NCI-H748 (cell line): ENCODE data around the gene CAB39.
A peak's percentile ranks its signal among the peaks of the same experiment; 100 is the strongest.
"Not testable (repeated sequence)": the region's sequence is repeated elsewhere in the genome, so short reads cannot be mapped to it uniquely, and the experiment has no call there.

Source experiments
- DNase-seq: peaks from one replicate; lab custom pipeline; 2025; ENCODE audit not compliant: unreplicated experiment; lab: John Stamatoyannopoulos, UW

CAB39 gene

DNA sequence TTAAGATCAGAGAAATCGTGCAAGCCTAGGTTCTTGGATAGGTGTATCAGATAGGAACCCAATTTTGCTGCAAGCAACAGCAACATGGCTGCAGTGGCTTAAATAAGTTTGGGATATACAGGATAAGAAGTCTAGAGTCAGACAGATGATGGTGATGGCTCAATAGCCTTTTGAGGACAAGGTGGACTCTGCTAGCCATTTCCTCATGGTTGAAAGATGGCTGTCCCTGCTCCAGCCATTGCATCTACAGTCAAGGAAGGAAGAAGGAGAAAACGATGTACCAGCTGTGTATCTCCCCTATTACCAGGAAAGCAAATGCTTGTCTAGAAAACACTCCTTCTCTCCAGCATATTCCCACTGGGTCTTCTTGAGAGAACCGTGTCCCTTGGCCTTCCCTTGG, 30.1 kb upstream of the CAB39 start:
- no peak for DNase-seq

DNA sequence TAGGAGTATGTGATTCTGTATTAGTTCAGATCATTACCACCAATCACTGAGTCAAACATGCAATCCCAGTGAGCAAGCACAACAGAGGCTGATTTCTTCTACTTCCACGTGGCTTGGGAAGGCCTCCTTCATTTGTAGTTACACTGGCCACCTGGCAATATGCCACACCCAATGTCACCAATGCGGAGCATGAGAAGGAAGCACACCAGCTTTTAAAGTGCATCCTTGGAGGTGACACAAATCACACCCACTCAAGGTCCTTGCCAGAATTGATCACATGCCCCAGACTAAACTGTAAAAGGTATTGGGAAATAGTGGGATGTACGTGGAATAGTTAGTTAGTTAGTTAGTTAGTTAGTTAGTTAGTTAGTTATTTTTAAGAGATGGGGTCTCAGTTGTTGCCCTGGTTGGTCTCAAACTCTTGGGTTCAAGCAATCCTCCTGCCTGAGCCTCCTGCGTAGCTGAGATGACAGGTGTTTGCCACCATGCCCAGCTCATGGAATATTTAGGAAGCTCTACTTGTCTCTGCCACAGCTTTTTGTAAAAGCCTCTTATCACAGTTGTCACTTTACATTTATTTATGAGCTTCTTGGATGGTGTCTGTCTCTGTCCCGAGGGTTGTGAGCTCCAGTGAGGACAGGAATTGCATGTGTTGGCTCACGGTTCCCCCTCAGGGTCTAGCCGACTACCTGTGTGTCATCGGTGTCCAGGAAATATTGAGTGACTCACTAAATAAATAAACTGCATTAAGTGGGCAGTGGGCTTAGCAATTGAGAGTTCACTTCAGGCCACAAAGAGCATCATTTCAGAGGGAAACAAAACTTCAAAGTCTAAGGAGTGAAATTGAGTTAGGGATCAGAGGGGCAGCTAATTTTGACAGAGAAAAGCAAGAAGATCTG, 28.1 kb upstream of the CAB39 start:
- peak; percentile 45 for DNase-seq

DNA sequence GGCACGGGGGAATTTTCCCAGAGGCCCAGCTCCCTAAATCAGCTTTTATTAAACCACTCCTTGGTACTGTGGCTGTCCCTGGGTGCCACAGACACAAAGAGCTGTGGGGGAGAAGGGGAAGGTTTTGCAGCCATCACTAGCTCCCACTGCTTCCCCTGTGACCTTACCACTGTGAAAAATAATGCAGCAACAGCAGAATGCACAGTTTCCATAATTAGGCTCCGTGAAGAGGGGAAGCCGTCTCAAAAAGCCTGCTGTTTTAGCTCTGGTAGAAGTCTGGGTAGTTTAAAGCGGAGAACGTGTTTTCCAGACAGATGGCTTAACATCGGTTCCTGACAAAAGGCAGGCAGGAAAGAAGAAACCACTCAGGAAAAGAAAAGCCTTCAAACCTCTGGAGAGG, 27.5 kb upstream of the CAB39 start:
- no peak for DNase-seq

DNA sequence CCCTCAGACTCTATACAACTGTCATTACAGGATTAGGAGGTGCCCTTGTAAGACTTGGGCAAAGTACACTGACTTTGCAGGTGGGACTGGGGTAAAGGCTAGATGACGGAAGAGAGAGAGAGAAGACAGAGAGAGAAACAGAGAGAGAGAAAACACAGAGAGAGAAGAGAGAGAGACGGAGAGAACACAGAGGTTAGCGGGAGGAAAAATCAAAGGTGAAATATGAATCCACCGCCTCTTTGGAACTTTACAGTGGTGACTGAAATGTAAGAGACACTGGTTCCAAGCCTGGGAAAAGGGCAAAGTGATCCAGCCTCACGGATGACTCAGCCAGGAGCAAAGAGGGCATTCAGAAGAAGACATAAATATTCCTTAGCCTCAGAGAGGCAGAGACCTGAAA, 25.1 kb upstream of the CAB39 start:
- DNase-seq, result no peak

DNA sequence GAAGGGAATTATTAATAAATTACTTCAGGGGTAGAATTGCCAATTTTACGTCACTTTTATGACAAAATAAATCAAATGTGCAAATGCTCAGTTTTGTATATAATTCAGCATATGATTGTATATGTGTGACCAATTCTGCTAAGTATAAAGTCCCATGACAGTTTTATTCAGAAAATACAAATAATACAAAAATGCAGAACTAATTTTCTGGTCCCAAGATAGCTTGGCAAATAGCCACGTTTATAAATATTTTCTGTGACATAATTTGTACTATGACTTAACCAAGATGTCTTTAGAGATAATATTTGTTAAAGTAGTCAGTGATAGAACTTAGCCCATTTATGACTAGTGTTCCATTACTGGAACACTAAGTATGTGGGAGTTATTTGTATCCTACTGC, 24.2 kb upstream of the CAB39 start:
- no peak for DNase-seq

DNA sequence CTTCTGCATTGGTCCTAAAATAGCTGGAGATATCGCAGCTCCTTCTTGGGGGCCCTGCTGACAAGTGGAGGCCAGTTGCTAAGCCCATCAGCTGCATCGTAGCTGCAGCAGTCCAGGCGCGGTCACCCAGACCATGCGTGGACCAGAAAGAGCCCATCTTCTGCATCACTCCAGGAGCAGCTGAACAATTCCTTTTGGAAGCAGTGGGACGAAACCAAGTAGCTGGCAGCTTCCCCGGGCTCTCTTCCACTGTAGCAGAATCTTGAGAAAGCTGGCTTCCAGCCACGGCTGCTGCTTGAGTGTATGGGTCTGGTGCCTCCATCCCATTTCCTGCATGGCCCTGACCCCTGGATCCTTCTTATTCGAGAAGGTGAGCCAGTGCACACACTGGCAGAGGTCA, 22.2 kb upstream of the CAB39 start:
- no peak for DNase-seq

DNA sequence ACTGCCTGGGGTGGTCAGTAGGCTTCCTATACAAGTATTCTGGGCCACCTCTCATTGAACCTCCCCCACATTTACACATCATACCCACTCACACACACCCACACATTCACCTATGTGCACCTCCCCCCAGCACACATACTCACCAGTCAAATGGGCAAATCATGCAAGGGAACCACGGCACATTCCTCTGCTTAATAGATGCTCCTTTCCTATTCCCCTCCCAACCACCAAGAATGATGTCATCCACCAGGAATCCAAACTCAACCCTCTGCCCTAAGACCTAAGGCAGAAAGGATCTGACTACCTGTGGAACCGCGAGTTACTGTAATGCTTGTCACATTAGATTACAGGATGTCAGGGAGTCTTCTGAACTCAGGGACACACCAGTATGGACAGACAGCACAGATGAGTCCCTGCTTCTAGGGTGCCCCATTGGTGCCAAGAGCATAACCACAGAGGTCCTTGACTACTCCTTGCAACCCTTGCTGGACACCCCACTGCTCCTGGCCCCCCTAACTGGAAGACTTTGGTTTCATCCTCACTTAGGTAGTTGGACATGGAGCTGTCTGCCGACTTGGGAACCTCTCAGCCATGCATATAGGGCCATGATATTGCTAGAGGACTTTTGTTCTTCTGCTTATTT, 21.5 kb upstream of the CAB39 start:
- no peak for DNase-seq

DNA sequence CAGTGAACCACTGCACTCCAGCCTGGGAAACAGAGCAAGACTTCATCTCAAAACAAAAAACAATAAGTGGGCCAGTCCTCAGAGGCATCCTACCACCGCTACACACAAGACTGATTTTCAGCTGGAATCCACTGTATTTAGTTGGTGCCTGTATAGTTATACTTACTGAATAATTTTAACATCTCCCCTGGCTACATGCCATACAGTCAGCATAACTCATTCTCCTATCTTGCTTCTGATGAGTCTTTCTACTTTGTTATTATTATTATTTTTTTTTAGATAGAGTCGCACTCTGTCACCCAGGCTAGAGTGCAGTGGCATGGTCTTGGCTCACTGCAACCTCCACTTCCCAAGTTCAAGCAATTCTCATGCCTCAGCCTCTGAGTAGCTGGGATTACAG, 19.9 kb upstream of the CAB39 start:
- no peak for DNase-seq

DNA sequence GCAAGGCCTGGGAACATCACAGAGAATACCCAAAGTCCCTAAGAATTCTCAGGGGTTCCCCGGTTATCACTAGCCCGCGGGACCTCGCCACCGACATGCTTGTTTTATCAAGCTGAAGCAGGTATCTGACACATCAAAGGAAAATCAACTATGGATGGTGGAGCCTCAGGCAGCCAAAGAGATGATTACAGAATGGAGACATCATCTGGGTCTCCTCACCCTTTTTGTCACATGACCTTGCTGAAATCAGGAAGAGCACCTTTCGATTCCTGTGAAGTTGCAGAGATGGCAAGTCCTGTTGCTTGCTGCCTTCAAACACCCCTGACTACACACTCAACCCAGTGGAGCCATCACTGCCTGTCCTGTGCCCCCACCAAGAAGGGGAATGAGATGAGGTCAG, 19.2 kb upstream of the CAB39 start:
- DNase-seq, result no peak

DNA sequence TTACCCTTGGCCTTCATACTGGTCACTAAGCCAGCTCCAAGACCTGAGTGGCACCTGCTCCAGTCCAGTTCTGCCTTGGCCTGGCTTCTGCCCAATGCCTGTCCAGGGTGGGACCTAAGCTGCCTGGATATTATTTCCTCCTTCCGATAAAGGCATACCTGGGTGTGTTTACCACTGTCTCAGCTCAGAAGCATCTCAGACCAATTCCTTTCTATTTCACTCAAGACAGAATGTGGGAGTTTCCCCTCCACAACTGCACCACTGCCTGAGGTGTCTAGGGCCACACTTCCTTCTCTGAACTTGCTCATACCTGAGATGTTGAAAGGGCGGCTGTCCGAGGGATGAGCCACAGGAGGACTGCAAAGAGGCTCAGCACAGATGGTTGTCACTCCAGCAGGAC, 18.4 kb upstream of the CAB39 start:
- DNase-seq, result no peak

DNA sequence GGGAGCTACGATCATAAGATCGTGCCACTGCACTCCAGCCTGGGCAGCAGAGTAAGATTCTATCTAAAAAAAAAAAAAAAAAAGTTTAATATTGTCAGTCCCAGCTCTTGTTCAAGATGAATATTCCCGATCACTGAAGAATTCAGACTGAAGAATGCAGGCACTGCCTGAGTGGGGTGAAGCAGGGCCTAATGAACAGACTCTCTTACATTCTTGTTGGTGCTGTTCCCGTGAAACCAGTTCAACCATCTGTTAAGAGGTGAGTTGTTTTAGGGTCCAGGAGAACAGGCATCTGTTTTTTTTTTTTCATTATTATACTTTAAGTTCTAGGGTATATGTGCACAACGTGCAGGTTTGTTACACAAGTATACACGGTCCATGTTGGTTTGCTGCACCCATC, 17.1 kb upstream of the CAB39 start:
- no peak for DNase-seq

DNA sequence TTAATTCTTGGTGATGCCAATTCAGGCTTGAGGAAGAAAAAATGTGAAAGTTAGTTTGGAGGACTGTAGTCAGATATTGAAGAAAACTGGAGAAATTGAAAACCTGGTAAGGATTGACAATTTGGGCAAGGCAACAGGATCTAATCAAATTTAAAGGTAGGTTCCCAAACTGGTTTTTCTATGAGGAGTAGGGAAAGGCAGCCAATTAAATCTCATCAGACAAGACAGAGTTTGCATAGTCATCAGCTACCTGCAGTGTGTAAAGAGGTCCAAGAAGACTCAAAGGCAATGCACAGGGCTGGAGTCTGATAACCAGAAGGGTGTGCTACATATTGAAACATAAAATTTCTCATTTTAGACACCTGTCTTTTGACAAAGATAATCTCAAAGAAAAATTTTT, 16.0 kb upstream of the CAB39 start:
- no peak for DNase-seq

DNA sequence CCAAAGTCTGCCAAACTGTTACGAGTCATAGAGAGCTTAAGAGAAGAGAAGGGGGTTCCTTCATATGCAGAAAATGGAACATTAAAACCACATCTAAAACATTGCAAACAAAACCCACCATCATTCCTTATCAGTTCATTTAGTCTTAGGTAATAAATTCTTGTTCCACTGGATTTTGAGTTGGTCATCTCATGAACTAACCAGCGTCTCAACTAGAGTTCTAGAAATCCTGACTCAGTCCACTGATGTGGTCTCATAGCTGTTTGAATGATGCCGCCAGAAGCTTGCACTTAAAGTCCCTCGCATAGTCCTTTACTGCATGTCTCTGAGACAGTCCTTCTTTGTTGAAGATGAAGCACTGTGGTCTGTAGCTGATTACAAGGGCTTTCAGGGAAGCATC, 15.0 kb upstream of the CAB39 start:
- DNase-seq, result no peak

DNA sequence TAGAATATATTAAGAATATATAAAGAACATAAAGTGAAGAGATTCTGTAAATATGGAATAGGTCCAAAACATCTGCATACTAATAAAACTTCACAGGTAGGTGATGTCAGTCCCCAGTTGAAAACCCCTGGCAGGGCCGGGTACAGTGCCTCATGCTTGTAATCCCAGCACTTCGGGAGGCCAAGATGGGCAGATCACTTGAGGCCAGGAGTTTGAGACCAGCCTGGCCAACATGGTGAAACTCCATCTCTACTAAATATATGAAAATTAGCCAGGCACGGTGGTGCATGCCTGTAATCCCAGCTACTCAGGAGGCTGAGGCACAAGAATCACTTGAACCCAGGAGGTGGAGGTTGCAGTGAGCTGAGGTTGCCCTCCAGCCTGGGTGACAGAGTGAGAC, 13.9 kb upstream of the CAB39 start:
- DNase-seq, result not testable (repeated sequence)

DNA sequence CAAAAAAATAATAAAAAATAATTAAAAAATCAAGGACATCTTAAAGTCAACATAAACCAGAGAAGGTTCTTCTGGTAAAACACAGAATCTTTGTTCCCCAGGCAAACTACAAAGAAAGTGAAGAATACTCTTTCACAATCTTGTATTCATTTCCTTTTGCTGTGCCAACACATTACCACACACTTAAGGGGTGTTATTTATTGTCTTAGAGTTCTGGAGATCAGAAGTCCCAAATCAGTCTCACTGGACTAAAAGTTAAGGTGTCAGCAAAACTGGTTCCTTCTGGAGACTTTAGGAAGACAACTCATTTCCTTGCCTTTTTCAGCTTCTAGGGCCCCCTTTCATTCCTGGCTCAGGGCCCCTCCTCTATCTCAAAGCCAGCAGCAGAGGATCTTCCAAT, 12.2 kb upstream of the CAB39 start:
- no peak for DNase-seq

DNA sequence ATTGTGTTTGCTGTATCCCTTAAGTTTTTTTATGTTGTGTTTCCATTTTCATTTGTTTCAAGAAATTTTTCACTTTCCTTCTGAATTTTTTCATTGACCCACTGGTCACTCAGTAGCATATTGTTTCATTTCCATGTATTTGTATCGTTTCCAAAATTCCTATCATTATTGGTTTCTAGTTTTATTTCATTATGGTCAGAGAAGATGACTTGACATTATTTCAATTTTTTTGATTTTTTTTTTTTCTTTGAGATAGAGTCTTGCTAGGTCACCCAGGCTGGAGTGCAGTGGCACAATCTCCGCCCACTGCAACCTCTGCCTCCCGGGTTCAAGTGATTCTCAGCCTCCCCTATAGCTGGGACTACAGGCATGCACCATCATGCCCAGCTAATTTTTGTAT, 11.3 kb upstream of the CAB39 start:
- DNase-seq, result no peak

DNA sequence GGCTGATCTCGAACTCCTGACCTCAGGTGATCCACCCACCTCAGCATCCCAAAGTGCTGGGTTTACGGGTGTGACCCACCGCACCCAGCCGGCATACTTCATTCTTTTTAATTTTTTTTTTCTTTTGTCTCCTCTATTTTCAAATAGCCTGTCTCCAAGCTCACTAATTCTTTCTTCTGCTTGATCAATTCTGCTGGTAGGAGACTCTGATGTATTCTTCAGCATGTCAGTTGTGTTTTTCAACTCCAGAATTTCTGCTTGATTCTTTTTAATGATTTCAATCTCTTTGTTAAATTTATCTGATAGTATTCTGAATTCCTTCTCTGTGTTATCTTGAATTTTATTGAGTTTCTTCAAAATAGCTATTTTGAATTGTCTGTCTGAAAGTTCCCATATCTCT, 10.2 kb upstream of the CAB39 start:
- not testable (repeated sequence) for DNase-seq

DNA sequence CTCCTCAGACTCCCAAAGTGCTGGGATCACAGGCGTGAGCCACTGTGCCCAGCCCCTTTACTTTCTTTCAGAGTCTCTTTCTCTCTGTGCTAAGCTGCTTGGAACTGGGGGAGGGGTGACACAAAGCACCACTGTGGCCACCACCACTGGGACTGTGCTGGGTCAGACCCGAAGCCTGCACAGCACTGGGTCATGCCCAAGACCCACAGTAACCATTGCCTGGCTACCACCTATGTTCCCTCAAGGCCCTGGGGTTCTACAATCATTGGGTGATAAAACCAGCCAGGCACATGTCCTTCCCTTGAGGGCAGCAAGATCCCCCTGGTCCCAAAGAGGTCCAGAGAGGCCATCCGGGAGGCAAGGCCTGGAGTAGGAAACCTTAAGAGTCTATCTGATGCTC, 9.1 kb upstream of the CAB39 start:
- no peak for DNase-seq

DNA sequence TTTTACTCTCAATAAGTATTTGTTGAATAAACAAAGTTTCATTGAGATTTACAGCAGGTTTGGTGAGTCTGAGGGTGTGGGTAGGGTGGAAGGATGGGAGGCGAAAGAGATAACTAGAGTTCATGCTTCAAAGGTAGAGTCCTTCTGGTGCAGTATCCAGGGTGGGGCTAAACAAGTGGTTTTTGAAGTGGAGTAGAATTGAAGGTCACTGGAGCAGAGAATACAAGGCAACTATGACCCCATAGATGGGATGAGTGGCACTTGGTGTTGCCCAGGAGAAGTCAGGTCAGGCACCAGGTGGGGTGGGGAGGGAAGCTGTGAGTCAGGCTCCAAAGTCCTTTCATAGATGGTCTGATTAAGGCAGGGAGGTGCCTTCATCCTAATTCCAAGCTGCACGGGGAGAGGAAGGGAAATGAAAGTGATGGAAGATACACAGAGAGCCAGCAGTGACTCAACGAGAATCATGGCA, 6.6 kb upstream of the CAB39 start:
- no peak for DNase-seq

DNA sequence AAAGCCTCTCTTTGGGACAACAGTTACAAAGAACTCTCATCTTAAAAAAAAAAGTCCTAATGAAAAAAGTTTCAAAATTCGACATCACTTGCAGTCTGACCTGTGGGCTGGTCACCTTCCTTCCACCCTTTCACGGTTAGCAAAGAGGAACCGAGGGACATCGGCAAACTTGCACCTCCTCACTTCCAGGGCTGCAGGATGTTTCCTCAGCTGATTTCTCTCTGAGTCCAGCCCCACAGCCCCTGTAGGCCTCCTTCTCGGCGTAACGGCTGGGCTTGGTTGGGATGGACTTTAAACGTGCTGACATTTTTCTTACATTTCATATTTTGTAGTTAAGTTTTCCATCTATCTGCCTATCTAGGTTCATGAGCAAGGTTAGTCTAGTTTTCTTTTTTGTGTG, 5.7 kb upstream of the CAB39 start:
- DNase-seq, result no peak

DNA sequence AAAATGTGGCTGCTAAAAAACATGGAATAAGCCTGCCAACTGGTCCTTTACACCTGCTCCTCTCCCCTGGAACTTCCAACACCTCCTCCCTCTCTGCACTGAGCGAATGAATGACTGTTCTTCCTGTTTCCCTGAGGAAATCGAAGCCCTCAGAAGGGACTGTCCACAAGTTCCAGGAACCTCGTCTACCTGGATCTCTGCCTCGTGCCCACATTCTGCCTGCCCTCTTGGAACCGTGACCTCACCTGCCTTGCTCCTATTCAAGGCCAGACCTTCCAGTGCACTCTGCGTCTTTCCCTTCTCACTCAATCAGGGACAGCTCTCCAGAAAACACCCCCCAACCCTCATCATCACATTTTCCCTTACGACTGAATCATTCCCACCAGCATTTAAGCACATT, 4.4 kb upstream of the CAB39 start:
- no peak for DNase-seq

DNA sequence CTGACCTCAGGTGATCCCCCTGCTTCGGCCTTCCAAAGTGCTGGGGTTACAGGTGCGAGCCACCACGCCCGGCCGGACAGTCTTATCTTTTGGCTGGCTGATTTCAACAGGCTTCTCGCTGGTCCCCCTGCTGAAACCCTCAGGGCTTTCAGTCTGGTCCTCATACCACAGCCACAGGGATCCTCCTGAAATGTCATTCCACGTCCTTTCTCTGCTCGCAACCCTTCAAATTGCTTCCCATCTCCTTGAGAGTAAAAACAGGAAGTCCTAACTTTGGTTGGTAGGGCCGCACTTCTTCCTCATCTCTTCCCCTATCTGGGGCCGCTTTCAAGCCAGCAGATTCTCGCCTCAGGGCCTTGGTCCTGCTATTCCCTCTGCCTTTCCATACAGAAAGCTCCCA, 1.4 kb upstream of the CAB39 start:
- no peak for DNase-seq
